ENCODE measurements around the gene DMXL2. TPM values are rescaled to one million over a fixed set of nuclear protein-coding genes. Genes with fewer than 3 reads are reported as not detected.

Gene DMXL2
- total RNA-seq, 1 experiment from 2014 or later: 13.8 TPM

DNA sequence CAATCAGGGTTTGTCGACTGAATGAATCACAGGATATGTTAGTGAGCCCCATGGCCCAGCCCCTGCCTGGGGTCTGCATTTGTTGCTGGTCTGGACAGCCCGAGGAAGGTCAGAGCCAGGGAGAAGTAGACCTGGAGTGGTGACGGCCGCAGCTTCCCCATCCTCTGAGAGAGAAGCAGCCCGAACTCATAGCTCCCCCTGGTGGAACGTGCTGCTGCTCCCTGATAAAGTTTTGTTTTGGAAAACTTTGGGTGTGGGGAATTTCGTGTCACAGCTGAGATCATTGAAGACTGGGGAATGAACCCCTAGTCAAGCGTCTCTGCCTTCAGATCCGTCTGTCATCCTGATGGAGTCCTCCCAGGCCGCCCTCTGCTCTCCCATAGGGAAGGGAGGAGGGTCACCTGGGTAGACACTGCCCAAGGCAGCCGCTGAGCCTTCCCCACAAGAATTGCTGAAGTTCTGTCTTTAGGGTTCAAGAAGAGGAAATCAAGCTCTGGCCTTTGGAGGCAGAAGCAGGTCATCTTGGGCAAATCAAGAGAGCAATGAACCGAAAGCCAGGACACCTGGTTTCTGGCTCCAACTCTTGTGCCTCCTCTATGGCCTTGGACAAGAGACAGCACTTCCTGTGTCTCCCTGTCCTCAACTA is 220.6 kb downstream of the DMXL2 start:
- no TSS peak for BruUV-seq (replicated peaks)
- intact Hi-C loops (cut with micrococcal nuclease; ENCODE audit: unreplicated experiment): loop anchor here (2.0 to 5.0 kb wide), 2 partner anchors 45 to 239 kb away; no protein-coding TSS in a partner anchor
- CTCF ChIA-PET: interaction anchor here (0.7 to 2.5 kb wide), 6 partner anchors 19 to 239 kb away, joined by 3 to 12 read pairs (median 5); no protein-coding TSS in a partner anchor
- Mint-ChIP-seq H3K36me3 (ENCODE audit: insufficient read depth, unreplicated experiment) (no peaks in the 10 kb centered on the region), H3K27ac (ENCODE audit: unreplicated experiment) (no peak overlapping the region), H3K4me1 (ENCODE audit: low read depth, unreplicated experiment) (no peaks in the 10 kb centered on the region), H3K9me3 (ENCODE audit: low read depth, unreplicated experiment) (no peaks in the 10 kb centered on the region), H3K4me3 (ENCODE audit: low read depth, unreplicated experiment) (no peak overlapping the region), H3K27me3 (ENCODE audit: unreplicated experiment) (peaks cover 88% of the 10 kb centered on the region)
- TF ChIP-seq, protein P1, sequence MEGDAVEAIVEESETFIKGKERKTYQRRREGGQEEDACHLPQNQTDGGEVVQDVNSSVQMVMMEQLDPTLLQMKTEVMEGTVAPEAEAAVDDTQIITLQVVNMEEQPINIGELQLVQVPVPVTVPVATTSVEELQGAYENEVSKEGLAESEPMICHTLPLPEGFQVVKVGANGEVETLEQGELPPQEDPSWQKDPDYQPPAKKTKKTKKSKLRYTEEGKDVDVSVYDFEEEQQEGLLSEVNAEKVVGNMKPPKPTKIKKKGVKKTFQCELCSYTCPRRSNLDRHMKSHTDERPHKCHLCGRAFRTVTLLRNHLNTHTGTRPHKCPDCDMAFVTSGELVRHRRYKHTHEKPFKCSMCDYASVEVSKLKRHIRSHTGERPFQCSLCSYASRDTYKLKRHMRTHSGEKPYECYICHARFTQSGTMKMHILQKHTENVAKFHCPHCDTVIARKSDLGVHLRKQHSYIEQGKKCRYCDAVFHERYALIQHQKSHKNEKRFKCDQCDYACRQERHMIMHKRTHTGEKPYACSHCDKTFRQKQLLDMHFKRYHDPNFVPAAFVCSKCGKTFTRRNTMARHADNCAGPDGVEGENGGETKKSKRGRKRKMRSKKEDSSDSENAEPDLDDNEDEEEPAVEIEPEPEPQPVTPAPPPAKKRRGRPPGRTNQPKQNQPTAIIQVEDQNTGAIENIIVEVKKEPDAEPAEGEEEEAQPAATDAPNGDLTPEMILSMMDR (IDR thresholded peaks at IDR 0.05; ENCODE audit: unreplicated experiment): peak; percentile 75
- peak; percentile 72 for DNase-seq

DNA sequence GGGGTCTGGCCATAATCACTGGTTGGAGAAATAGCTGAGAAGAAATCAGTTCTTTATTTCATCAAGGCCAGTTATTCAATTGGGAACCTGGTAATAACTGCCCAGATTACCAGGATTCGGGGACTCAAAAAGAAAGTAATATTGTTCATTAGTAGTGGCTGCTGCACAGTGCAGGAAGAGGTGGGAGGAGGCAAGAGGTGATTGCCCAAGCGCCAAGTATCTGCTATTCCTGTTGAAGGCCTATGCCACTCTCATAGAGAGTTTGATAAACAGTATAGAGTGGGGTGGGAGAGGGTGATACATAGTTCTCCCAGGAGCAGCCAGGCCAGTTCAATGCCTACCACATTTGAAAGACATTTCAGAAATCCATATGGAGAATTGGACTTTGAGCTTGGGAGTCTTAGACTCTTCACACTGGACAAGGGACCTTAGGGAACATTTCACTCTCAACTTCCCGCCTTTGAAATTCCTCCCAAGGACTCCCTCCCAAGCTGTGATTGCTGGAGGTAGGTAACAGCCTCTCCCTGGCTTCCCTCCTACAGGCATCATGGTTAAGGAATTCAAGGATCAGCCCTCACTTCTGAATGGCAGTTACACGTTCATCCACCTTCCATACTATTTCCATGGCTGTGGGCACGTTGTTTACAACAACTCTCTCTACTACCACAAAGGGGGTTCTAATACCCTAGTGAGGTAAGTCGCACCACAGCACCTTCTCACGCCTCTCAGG is 221.4 kb downstream of the DMXL2 start:
- Mint-ChIP-seq H3K9me3 (ENCODE audit: low read depth, unreplicated experiment) (no peaks in the 10 kb centered on the region), H3K4me1 (ENCODE audit: low read depth, unreplicated experiment) (no peaks in the 10 kb centered on the region), H3K36me3 (ENCODE audit: insufficient read depth, unreplicated experiment) (no peaks in the 10 kb centered on the region), H3K27ac (ENCODE audit: unreplicated experiment) (no peak overlapping the region), H3K4me3 (ENCODE audit: low read depth, unreplicated experiment) (no peak overlapping the region), H3K27me3 (ENCODE audit: unreplicated experiment) (peaks cover 94% of the 10 kb centered on the region)
- intact Hi-C loops (cut with micrococcal nuclease; ENCODE audit: unreplicated experiment): loop anchor here (5.0 kb wide), 1 partner anchor 46 kb away; no protein-coding TSS in a partner anchor
- CTCF ChIA-PET: interaction anchor here (0.7 to 2.5 kb wide), 5 partner anchors 18 to 238 kb away, joined by 3 to 12 read pairs (median 5); no protein-coding TSS in a partner anchor
- DNase-seq: no peak
- BruUV-seq (replicated peaks): no TSS peak
- TF ChIP-seq, protein P1 (IDR thresholded peaks at IDR 0.05; ENCODE audit: unreplicated experiment): no peak

DNA sequence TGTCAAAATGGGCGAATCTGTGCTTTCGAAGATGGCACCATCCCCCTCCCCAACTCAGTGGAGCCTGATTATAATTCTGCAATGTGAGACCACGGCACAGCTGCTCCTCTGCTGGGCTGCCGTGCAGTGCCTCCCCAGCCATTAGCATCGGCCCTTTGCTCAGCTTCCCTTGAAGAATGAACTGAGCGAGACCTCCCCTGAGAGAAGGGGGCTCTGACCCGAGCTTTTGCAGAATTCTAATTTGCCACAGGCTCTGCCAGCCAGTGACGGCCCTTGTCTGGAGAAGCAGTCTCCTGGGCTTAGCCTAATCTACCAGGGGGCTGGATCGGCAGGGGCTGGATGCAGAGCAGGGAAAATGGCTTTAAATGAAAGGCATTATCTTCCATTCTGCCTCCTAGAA is 223.9 kb downstream of the DMXL2 start:
- DNase-seq: no peak
- no peak overlapping the region for H3K27ac Mint-ChIP-seq (ENCODE audit: unreplicated experiment)
- BruUV-seq (replicated peaks): no TSS peak
- TF ChIP-seq, protein P1 (IDR thresholded peaks at IDR 0.05; ENCODE audit: unreplicated experiment): no peak
- no peak overlapping the region for H3K4me3 Mint-ChIP-seq (ENCODE audit: low read depth, unreplicated experiment)
- H3K9me3 Mint-ChIP-seq (ENCODE audit: low read depth, unreplicated experiment): no peaks in the 10 kb centered on the region
- intact Hi-C loops (cut with micrococcal nuclease; ENCODE audit: unreplicated experiment): no loop called here
- no peaks in the 10 kb centered on the region for H3K4me1 Mint-ChIP-seq (ENCODE audit: low read depth, unreplicated experiment)
- peaks cover 100% of the 10 kb centered on the region for H3K27me3 Mint-ChIP-seq (ENCODE audit: unreplicated experiment)
- CTCF ChIA-PET: no interaction called here
- H3K36me3 Mint-ChIP-seq (ENCODE audit: insufficient read depth, unreplicated experiment): no peaks in the 10 kb centered on the region

Other genes starting within 250 kb of the DMXL2 start
- gene SCG3, start 58.7 kb upstream of the DMXL2 start, total RNA-seq (2022): not detected in 2 replicates
- 14.3 TPM in 2 replicates for gene LYSMD2, start 114.9 kb upstream of the DMXL2 start, total RNA-seq (2022)
- 0.64 and 1.0 TPM in 2 replicates for gene TMOD2, start 128.8 kb upstream of the DMXL2 start, total RNA-seq (2022)
- 53.6 and 60.1 TPM in 2 replicates for gene TMOD3, start 206.9 kb upstream of the DMXL2 start, total RNA-seq (2022)

Data from Calu3 (cell line).